ENCODE data around the gene MYO1C.
"Not testable (repeated sequence)": the region's sequence is repeated elsewhere in the genome, so short reads cannot be mapped to it uniquely, and the experiment has no call there.

Gene MYO1C

GRCh38 chr17:1509290-1509881, 16.9 kb upstream of the MYO1C start:
- no peak for TF ChIP-seq CTCF (conservative IDR thresholded peaks at IDR 0.05; ENCODE audit: low read depth)
- ChIA-PET POLR2A (ENCODE audit: low non-redundant PET) (no interaction called here), CTCF (interaction anchor here (0.7 to 0.9 kb wide), 2 partner anchors 12 to 19 kb away, joined by 3 to 10 read pairs; no protein-coding TSS in a partner anchor)
- H3K27ac ChIP-seq: peak overlapping the region; percentile 46; the same call in 1 of the 2 replicates
- DNase-seq (ENCODE audit: low spot score): no peak

GRCh38 chr17:1508709-1509108, 16.2 kb upstream of the MYO1C start:
- H3K27ac ChIP-seq; DNase-seq (ENCODE audit: low spot score); POLR2A ChIA-PET (ENCODE audit: low non-redundant PET): not testable (repeated sequence)
- CTCF ChIA-PET: interaction anchor here (0.9 kb wide), 1 partner anchor 18 kb away, joined by 3 read pairs; no protein-coding TSS in a partner anchor

DNA sequence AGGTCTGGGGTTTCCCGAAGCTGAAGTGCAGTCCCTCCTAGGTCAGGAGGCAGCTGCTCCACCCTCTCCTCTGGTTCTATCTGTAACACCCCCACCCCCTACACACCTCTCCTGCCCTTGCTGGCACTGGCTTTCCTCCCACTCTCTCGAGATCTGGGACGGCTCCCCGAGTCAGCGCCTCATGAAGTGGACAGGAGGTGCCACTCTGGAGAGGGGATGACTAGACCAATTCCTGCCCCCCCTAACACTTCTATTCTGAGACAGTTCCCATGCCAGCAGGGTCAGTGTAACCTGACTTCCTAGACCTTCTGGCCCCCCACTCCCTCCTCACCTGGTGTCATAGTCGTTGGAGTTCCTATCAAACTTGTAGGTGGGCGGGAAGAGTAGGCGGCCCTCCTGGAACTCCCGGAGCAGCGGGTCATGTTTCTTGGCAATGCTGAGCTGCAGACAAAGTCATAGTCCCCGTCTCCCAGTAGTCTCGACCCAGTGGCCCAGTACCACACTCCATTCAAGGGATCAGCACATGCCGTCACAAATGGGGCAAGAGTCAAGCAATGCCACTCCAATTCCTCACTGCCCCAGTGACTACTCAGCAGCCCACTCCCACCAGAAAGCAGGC, 14.3 kb upstream of the MYO1C start:
- ChIA-PET CTCF (no interaction called here), POLR2A (ENCODE audit: low non-redundant PET) (no interaction called here)
- TF ChIP-seq CTCF (conservative IDR thresholded peaks at IDR 0.05; ENCODE audit: low read depth): no peak
- no peak for DNase-seq (ENCODE audit: low spot score)
- no peak overlapping the region for H3K27ac ChIP-seq

GRCh38 chr17:1505586-1505985, 13.1 kb upstream of the MYO1C start:
- DNase-seq (ENCODE audit: low spot score): no peak
- ChIA-PET POLR2A (ENCODE audit: low non-redundant PET) (interaction anchor here (0.9 kb wide), 1 partner anchor 10 kb away, joined by 5 read pairs; no protein-coding TSS in a partner anchor), CTCF (no interaction called here)
- peak overlapping the region; percentile 22 for H3K27ac ChIP-seq
- no peak for TF ChIP-seq CTCF (conservative IDR thresholded peaks at IDR 0.05; ENCODE audit: low read depth)

DNA sequence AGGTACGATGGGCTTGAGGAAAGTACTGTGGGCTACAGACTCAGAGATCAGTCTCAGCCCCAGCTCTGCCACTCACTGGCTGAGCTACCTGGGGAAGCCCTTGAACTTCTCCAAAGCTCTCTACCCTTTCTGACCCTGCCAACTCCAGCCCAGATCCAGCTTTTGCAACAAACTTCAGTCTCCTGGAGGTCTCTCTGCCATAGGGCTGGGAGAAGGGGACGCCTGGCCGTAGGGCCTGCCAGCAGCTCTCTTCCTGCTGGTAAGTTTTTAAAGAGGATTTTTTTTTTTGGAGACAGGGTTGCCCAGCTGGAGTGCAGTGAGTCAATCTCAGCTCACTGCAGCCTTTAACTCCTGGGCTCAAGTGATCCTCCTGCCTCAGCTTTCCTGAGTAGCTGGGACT, 12.4 kb upstream of the MYO1C start:
- H3K27ac ChIP-seq: peak overlapping the region; percentile 22
- CTCF ChIA-PET: interaction anchor here (1.8 kb wide), 1 partner anchor 10 kb away, joined by 6 read pairs; no protein-coding TSS in a partner anchor
- DNase-seq (ENCODE audit: low spot score): no peak
- POLR2A ChIA-PET (ENCODE audit: low non-redundant PET): interaction anchor here (0.9 kb wide), 1 partner anchor 11 kb away, joined by 5 read pairs; no protein-coding TSS in a partner anchor
- no peak for TF ChIP-seq CTCF (conservative IDR thresholded peaks at IDR 0.05; ENCODE audit: low read depth)

DNA sequence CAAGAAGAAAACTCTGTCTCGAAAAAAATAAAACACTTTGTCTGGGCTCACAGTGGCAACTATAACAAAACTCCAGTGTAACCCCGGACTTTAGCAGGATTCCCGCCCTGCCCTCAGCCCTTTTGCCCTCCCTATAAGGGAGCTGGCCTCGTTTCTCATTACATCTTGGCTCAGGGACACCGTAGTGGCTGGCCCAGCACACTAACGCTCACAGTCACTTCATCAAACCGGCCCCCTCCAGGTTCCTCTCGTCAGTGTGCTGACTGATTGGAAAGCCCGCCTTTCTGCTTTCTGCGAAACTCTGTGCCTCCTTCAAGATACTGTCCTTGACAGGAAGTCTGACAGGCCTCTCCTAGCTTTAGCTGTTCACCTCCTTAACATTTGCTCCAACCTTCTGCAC, 11.2 kb upstream of the MYO1C start:
- TF ChIP-seq CTCF (conservative IDR thresholded peaks at IDR 0.05; ENCODE audit: low read depth): no peak
- no peak for DNase-seq (ENCODE audit: low spot score)
- CTCF ChIA-PET: interaction anchor here (1.8 kb wide), 1 partner anchor 11 kb away, joined by 6 read pairs; no protein-coding TSS in a partner anchor
- H3K27ac ChIP-seq: no peak overlapping the region
- POLR2A ChIA-PET (ENCODE audit: low non-redundant PET): no interaction called here

- ChIA-PET POLR2A (ENCODE audit: low non-redundant PET) (no interaction called here), CTCF (interaction anchor here (0.6 kb wide), 1 partner anchor 131 kb away, joined by 3 read pairs; no protein-coding TSS in a partner anchor)
- no peak for TF ChIP-seq CTCF (conservative IDR thresholded peaks at IDR 0.05; ENCODE audit: low read depth)
- peak overlapping the region; percentile 73 for H3K27ac ChIP-seq
- DNase-seq (ENCODE audit: low spot score): no peak
Observed at GRCh38 chr17:1498869-1499268, 6.4 kb upstream of the MYO1C start.
